Kidney (tissue), 14 donors: ENCODE measurements around the gene ALK. TPM values are rescaled to one million over a fixed set of nuclear protein-coding genes. Genes with fewer than 3 reads are reported as not detected.
"Not testable (repeated sequence)": the region's sequence is repeated elsewhere in the genome, so short reads cannot be mapped to it uniquely, and the experiment has no call there.

Source experiments
- DNase-seq, 5 donors: peaks; one replicate each; pipeline ENCODE4 v3.0.0-alpha.2; 2013 to 2020
- FAIRE-seq: peaks from 2 replicates; lab custom pipeline; 2012; peaks lifted over from hg19 to GRCh38; lab: Jason Lieb, UNC
- H3K27ac ChIP-seq, 2 donors: one replicate each; pipeline ENCODE4 v1.7.0; 2013; ENCODE audit warnings: low read depth in 2 of 2, low read length in 2 of 2, inconsistent platforms in 1 of 2
- H3K27me3 ChIP-seq: one replicate; pipeline ENCODE4 v1.7.1; 2013; ENCODE audit warnings: low read length, inconsistent platforms; ENCODE audit not compliant: control insufficient read depth, insufficient read depth
- H3K36me3 ChIP-seq, 3 donors: one replicate each; pipeline versions ENCODE4 v1.7.0 to v1.7.1; 2013; ENCODE audit warnings: low read length in 3 of 3, control low read depth in 1 of 3, inconsistent platforms in 1 of 3; ENCODE audit not compliant: insufficient read depth in 3 of 3, control insufficient read depth in 2 of 3
- H3K4me1 ChIP-seq, 3 donors: one replicate each; pipeline versions ENCODE4 v1.7.0 to v1.7.1; 2013; ENCODE audit warnings: low read length in 3 of 3, inconsistent platforms in 1 of 3, low read depth in 1 of 3; ENCODE audit not compliant: control insufficient read depth in 2 of 3, insufficient read depth in 2 of 3
- H3K4me3 ChIP-seq, 3 donors: one replicate each; pipeline versions ENCODE4 v1.7.0 to v1.8.1; 2013; ENCODE audit warnings: low read length in 3 of 3, control low read depth in 1 of 3, inconsistent platforms in 1 of 3
- H3K9ac ChIP-seq, 3 donors: one replicate each; pipeline versions ENCODE4 v1.7.0 to v1.7.1; 2013; ENCODE audit warnings: low read length in 3 of 3, control low read depth in 1 of 3, inconsistent platforms in 1 of 3
- H3K9me3 ChIP-seq, 3 donors: one replicate each; pipeline versions ENCODE4 v1.7.0 to v1.7.1; 2013; ENCODE audit warnings: low read length in 3 of 3, control low read depth in 1 of 3, inconsistent platforms in 1 of 3; ENCODE audit not compliant: control insufficient read depth in 2 of 3, insufficient read depth in 1 of 3
- CTCF ChIP-seq: IDR thresholded peaks from 3 replicates; pipeline ENCODE4 v1.5.1; 2012; ENCODE audit warnings: mild to moderate bottlenecking, moderate library complexity, borderline replicate concordance; ENCODE audit not compliant: insufficient read depth; ENCODE audit errors: extremely low read depth
- intact Hi-C: fragments of 100-400 bp; cut with DNase I; formaldehyde crosslinking; loops from one replicate; pipeline ENCODE4 v1.11.1; 2022
- polyA plus RNA-seq: library from polyadenylated mRNA; stranded (reverse); fragments of 350-450 nt; fragmentation: Illumina TruSeq; extraction: RNeasy Lipid Tissue Mini Kit (QIAGEN cat#74804); gene quantifications from one replicate; pipeline ENCODE4 v1.2.3, GENCODE V29; 2014; ENCODE audit warnings: low read depth, low replicate concordance; ENCODE audit not compliant: insufficient read depth
- total RNA-seq: library from RNA; stranded (reverse); fragmentation: NEBNext Ultra II Directional; extraction: Animal tissue kit (Norgen Biotek cat#: 25700); gene quantifications from one replicate; pipeline ENCODE4 v1.2.1, GENCODE V29; 2021
- donor health status: control.
- donor health status: control.
- donor health status: control.
- donor health status: control.
- donor health status: control.
- donor health status: DM: yes; HTN: yes; CAD: no.
- donor health status: Normal renal cell carcinoma (clear cell type).

Gene ALK
- total and polyA plus RNA-seq, 2 donors from 2014 or later, result 0.13 TPM; not detected in 1

GRCh38 chr2:29247336-29247914, 674.0 kb downstream of the ALK start:
- intact Hi-C loops, result no loop called here
- FAIRE-seq, result no peak
- no peak for TF ChIP-seq CTCF

GRCh38 chr2:29246383-29247300, 674.7 kb downstream of the ALK start:
- no peaks in the 10 kb centered on the region for H3K4me1 ChIP-seq
- H3K27me3 ChIP-seq, result no peaks in the 10 kb centered on the region
- H3K36me3 ChIP-seq, result no peaks in the 10 kb centered on the region
- H3K27ac ChIP-seq, result no peak overlapping the region
- no peak for FAIRE-seq
- DNase-seq, result no peak
- intact Hi-C loops, result no loop called here
- no peak overlapping the region for H3K9ac ChIP-seq
- H3K4me3 ChIP-seq, result no peak overlapping the region
- no peak for TF ChIP-seq CTCF
- no peaks in the 10 kb centered on the region for H3K9me3 ChIP-seq

More at GRCh38 chr2:29247336-29247914, 674.0 kb downstream of the ALK start:
- H3K4me1 ChIP-seq, result no peaks in the 10 kb centered on the region
- DNase-seq, result no peak
- H3K9me3 ChIP-seq, result no peaks in the 10 kb centered on the region
- no peak overlapping the region for H3K9ac ChIP-seq
- no peak overlapping the region for H3K4me3 ChIP-seq
- no peaks in the 10 kb centered on the region for H3K36me3 ChIP-seq
- no peak overlapping the region for H3K27ac ChIP-seq
- H3K27me3 ChIP-seq, result no peaks in the 10 kb centered on the region

- H3K4me3 ChIP-seq, result no peak overlapping the region
- H3K27me3 ChIP-seq, result no peaks in the 10 kb centered on the region
- H3K36me3 ChIP-seq, result no peaks in the 10 kb centered on the region
- TF ChIP-seq CTCF, result no peak
- intact Hi-C loops, result no loop called here
- no peak for DNase-seq
- H3K27ac ChIP-seq, result no peak overlapping the region
- no peak for FAIRE-seq
- no peaks in the 10 kb centered on the region for H3K9me3 ChIP-seq
- no peaks in the 10 kb centered on the region for H3K4me1 ChIP-seq
- no peak overlapping the region for H3K9ac ChIP-seq
Observed at GRCh38 chr2:29245742-29246382, 675.5 kb downstream of the ALK start.

GRCh38 chr2:29245035-29245741, 676.2 kb downstream of the ALK start:
- H3K4me1 ChIP-seq, DNase-seq, H3K9me3 ChIP-seq, H3K27me3 ChIP-seq, H3K9ac ChIP-seq, intact Hi-C loops, H3K4me3 ChIP-seq, H3K27ac ChIP-seq, FAIRE-seq, H3K36me3 ChIP-seq: not testable (repeated sequence)
